Measurements from ENCODE around the gene TNS1. TPM values are rescaled to one million over a fixed set of nuclear protein-coding genes. Genes with fewer than 3 reads are reported as not detected.

The TNS1 gene
- total and polyA plus RNA-seq, 9 of the 15 experiments (the other 6 are each of a cell fraction or from before 2014, with no cell fraction given): 0.13 to 2.7 (median 0.77) TPM

DNA sequence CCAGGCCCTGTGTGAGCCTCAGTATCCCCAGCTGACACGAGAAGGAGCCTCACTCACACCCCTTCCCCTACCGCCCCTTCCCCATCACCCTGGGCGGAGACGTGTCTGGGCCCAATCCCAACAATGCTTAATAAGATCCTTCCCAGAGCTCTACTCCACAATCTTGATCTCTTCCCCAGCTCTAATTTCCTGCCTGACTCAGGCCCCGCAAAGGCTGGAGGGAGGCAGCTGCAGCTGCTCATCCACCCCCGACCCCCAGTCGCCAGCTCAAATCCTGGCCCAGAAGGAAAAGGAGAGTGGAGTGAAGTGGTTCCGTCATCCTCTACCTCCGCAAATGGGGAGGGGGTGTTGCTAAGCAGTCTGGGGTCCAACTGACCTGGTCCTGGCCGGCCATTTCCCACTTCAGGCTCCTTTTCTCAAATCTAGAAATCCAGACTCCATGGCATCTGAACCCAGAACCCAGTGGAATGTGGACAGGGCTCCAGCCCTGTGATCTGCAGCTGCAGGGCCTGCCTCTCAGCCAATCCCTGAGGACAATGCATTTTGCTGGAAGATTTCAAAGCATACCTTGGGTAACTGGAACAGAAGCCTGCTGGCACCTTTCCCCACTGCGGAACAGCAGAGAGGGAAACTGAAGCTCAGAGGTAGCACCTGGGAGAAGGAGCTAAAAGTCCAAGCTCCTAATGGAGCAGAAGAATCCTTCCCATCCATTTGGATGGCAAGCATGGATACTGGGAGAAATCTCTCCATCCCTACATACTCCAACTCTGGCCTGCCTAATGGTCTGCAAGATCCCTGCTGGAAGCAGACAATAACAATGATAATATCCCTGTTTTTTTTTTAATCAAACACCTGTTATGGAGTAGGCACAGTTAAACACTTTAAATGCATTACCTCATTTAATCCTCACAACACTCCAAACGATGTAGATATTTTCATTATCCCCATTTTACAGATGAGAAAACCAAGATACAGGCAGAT, 5.6 kb upstream of the TNS1 start:
- in situ Hi-C loops (cut with MboI): no loop called here
- POLR2A ChIA-PET: interaction anchor here (0.9 kb wide), 1 partner anchor 13 kb away, joined by 3 read pairs; no protein-coding TSS in a partner anchor

DNA sequence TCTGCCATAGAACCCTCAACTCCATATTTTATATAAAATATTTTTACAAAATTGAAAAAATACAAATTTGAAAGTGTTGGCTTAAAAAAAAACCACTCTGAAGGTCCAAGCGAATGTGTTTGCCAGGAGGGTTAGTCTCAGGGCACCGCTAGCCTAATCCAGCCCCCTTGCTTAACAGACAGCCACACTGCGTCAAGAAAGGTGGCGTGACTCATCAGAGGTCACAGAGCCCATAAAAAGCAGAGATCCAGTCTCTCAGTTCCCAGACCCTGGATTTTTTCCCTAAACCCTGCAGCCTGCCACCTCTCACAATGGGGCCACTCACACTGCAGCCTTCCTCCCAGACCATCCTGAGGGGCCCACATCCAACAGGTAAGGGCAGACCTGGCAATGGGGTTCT, 3.9 kb upstream of the TNS1 start:
- Histone ChIP-seq H3K27me3 (ENCODE audit: control insufficient read depth in 2 of 2, insufficient read depth in 2 of 2, low read length in 2 of 2) (peaks cover 4 to 19% of the 10 kb centered on the region in 2 experiments; a peak in 3 of 5 replicates), H3K36me3 (ENCODE audit: control insufficient read depth, insufficient read depth, low read length) (no peaks in the 10 kb centered on the region), H3K4me2 (ENCODE audit: insufficient read depth, low read length) (no peak overlapping the region), H3K4me3 (no peak overlapping the region), H3K9ac (ENCODE audit: insufficient read depth in 1 of 2, low read depth in 2 of 2, low read length in 2 of 2) (no peak overlapping the region), H3K9me1 (ENCODE audit: control insufficient read depth, insufficient read depth, low read length) (no peaks in the 10 kb centered on the region), H3K79me2 (ENCODE audit: control insufficient read depth, insufficient read depth, low read length) (no peaks in the 10 kb centered on the region), H4K20me1 (replicated peaks; ENCODE audit: control insufficient read depth, insufficient read depth, low read length) (no peaks in the 10 kb centered on the region), H2AFZ (ENCODE audit: low read depth, low read length) (no peak overlapping the region), H3K27ac (ENCODE audit: extremely low read depth, low read depth, low read length) (no peak overlapping the region), H3K9me3 (replicated peaks; ENCODE audit: control insufficient read depth, insufficient read depth, low read depth, low read length) (no peaks in the 10 kb centered on the region), H3K4me1 (replicated peaks in 1 of 2; ENCODE audit: control insufficient read depth in 2 of 2, insufficient read depth in 2 of 2, low read length in 2 of 2) (peaks cover 0 to 7% of the 10 kb centered on the region in 2 experiments; a peak in 2 of 5 replicates)
- in situ Hi-C loops (cut with MboI) (no loop called here), intact Hi-C loops (cut with micrococcal nuclease) (no loop called here)
- FAIRE-seq: no peak
- no peak for DNase-seq (ENCODE audit: extremely low read depth in 1 of 4, low spot score in 3 of 4)
- ChIA-PET CTCF (ENCODE audit: low intra/inter-chr PET ratio) (no interaction called here), POLR2A (no interaction called here)
- TF ChIP-seq HDGF (IDR thresholded peaks at IDR 0.05): no peak
- TF ChIP-seq STAT5A (IDR thresholded peaks at IDR 0.05; ENCODE audit: borderline replicate concordance, low read length): no peak
- 5% methylated on average over 4 of the region's 4 CpGs for WGBS (ENCODE audit: insufficient coverage, low coverage, missing lambda C conversion rate)
- no peak for ATAC-seq
- BruUV-seq (replicated peaks): no TSS peak

More for the DNA sequence above, 5.6 kb upstream of the TNS1 start:
- DNase-seq (ENCODE audit: extremely low read depth in 1 of 4, low spot score in 3 of 4) (no peak), FAIRE-seq (no peak), ATAC-seq (no peak)
- H3K9ac ChIP-seq (ENCODE audit: insufficient read depth in 1 of 2, low read depth in 2 of 2, low read length in 2 of 2): no peak overlapping the region
- TF ChIP-seq TSC22D4 (tag; IDR thresholded peaks at IDR 0.05) (no peak), U2AF1 (optimal IDR thresholded peaks at IDR 0.05; ENCODE audit: low read depth, low read length) (no peak), NR4A1 (CRISPR knock-in tag; IDR thresholded peaks at IDR 0.05) (no peak), NR4A1 (tag; IDR thresholded peaks at IDR 0.05) (no peak)
- no peaks in the 10 kb centered on the region for H3K9me3 ChIP-seq (replicated peaks; ENCODE audit: control insufficient read depth, insufficient read depth, low read depth, low read length)
- no peak overlapping the region for H3K4me3 ChIP-seq
- H3K36me3 ChIP-seq (ENCODE audit: control insufficient read depth, insufficient read depth, low read length): no peaks in the 10 kb centered on the region
- H2AFZ ChIP-seq (ENCODE audit: low read depth, low read length): no peak overlapping the region
- H4K20me1 ChIP-seq (replicated peaks; ENCODE audit: control insufficient read depth, insufficient read depth, low read length): no peaks in the 10 kb centered on the region
- peaks cover 0 to 7% of the 10 kb centered on the region in 2 experiments; a peak in 2 of 5 replicates for H3K4me1 ChIP-seq (replicated peaks in 1 of 2; ENCODE audit: control insufficient read depth in 2 of 2, insufficient read depth in 2 of 2, low read length in 2 of 2)
- BruUV-seq (replicated peaks): no TSS peak
- H3K4me2 ChIP-seq (ENCODE audit: insufficient read depth, low read length): no peak overlapping the region
- H3K79me2 ChIP-seq (ENCODE audit: control insufficient read depth, insufficient read depth, low read length): no peaks in the 10 kb centered on the region
- intact Hi-C loops (cut with micrococcal nuclease): no loop called here
- H3K27me3 ChIP-seq (ENCODE audit: control insufficient read depth in 2 of 2, insufficient read depth in 2 of 2, low read length in 2 of 2): peaks cover 4 to 19% of the 10 kb centered on the region in 2 experiments; a peak in 3 of 5 replicates
- H3K9me1 ChIP-seq (ENCODE audit: control insufficient read depth, insufficient read depth, low read length): no peaks in the 10 kb centered on the region
- no peak overlapping the region for H3K27ac ChIP-seq (ENCODE audit: extremely low read depth, low read depth, low read length)
- 0% methylated on average over 11 of the region's 12 CpGs for whole genome bisulfite sequencing (ENCODE audit: insufficient coverage, low coverage, missing lambda C conversion rate)
- CTCF ChIA-PET (ENCODE audit: low intra/inter-chr PET ratio): no interaction called here

Measured in K562 (cell line).